Measurements from ENCODE around the gene EDC3.
"Not testable (repeated sequence)": the region's sequence is repeated elsewhere in the genome, so short reads cannot be mapped to it uniquely, and the experiment has no call there.

Gene EDC3, protein sequence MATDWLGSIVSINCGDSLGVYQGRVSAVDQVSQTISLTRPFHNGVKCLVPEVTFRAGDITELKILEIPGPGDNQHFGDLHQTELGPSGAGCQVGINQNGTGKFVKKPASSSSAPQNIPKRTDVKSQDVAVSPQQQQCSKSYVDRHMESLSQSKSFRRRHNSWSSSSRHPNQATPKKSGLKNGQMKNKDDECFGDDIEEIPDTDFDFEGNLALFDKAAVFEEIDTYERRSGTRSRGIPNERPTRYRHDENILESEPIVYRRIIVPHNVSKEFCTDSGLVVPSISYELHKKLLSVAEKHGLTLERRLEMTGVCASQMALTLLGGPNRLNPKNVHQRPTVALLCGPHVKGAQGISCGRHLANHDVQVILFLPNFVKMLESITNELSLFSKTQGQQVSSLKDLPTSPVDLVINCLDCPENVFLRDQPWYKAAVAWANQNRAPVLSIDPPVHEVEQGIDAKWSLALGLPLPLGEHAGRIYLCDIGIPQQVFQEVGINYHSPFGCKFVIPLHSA

DNA sequence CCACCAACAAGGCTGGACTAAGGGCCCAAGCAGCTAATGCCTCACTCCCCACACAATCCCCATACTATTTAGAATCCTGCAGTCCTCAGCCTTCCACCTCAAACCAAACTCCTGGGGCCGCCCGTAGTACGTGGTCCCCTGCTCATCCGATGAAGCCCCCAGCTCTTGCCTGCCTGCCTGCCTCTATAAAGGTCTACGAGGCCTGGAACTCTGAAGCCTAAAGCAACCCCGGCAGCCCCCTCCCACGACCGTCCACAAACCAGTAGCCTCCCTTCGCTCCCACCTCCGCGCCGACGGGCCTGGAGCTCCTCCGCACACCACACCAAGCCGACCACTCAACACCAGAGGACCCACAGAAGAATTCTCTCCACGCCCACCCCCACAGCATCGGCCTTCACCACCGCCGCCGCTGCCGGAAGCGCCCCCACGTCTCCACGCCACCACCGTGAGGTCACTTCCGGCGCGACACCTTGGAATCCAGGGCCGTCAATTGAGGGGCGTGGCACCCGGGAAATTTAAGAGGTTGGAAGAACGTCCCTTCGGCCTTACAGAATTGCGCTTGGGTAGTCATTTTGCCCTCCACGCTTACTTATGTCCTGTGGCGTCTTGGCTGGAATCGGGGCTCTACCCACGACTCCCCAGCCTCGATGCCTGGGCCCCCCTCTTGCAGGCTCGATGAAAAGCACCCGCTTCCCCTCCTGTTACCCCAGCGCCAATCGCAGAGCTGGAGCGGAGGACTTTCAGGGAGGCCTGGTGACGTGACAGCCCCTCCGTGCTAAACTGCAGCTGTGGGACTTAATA is at the start of gene EDC3:
EDC3 (minus strand) TSS at position 428 of the 801 bp plus-strand sequence. CDS start 20,900 bp downstream, outside the sequence.
- Mint-ChIP-seq H3K36me3 (peaks cover 5% of the 10 kb centered on the region), H3K4me1 (peaks cover 44% of the 10 kb centered on the region), H3K27me3 (no peaks in the 10 kb centered on the region), H3K27ac (peak within 1 kb of the TSS; percentile 97), H3K4me3 (peak within 1 kb of the TSS; percentile 100), H3K9me3 (no peaks in the 10 kb centered on the region)
- CTCF ChIA-PET: interaction anchor here (1.3 kb wide), 1 partner anchor 76 kb away, joined by 5 read pairs; no protein-coding TSS in a partner anchor
- DNase-seq: peak; percentile 93

DNA sequence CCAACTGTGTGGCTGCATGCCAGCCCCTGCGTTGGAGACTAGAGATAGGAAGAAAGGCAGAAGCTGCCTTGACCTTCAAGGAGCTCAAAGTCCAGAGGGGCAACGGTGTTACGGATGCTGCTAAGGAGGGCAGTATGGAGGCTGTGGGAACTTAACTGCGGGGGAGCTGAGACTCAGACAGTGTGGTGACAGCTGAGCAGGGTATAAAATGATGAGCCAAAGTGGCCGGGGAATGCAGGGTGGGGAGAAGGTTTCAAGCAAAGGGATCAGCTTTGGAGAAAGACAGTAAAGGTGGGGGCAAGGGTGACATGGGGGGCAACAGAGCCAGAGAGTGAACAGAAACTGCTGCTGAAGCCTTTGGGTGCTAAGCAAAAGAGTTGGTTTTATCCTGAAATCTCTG is 46.6 kb upstream of the EDC3 start:
- Mint-ChIP-seq H3K4me3 (no peak overlapping the region), H3K27ac (no peak overlapping the region), H3K4me1 (peaks cover 3% of the 10 kb centered on the region), H3K9me3 (peaks cover 12% of the 10 kb centered on the region), H3K36me3 (no peaks in the 10 kb centered on the region), H3K27me3 (peaks cover 22% of the 10 kb centered on the region)
- DNase-seq: no peak
- CTCF ChIA-PET: interaction anchor here (0.7 to 1.2 kb wide), 2 partner anchors 79 to 99 kb away, joined by 3 read pairs; no protein-coding TSS in a partner anchor

DNA sequence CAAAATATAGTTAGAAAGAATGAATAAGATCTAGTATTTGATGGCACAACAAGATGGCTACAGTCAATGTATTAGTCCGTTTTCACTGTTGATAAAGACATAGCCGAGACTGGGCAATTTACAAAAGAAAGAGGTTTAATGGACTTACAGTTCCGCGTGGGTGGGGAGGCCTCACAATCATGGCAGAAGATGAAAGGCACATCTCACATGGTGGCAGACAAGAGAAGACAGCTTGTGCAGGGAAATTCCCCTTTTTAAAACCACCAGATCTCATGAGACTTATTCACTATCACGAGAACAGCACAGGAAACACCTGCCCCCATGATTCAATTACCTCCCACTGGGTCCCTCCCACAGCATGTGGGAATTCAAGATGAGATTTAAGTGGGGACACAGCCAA is 42.4 kb upstream of the EDC3 start:
- DNase-seq, H3K36me3 Mint-ChIP-seq, H3K27ac Mint-ChIP-seq, H3K4me3 Mint-ChIP-seq, CTCF ChIA-PET, H3K4me1 Mint-ChIP-seq: not testable (repeated sequence)
- Mint-ChIP-seq H3K27me3 (peaks cover 44% of the 10 kb centered on the region), H3K9me3 (peaks cover 15% of the 10 kb centered on the region)

DNA sequence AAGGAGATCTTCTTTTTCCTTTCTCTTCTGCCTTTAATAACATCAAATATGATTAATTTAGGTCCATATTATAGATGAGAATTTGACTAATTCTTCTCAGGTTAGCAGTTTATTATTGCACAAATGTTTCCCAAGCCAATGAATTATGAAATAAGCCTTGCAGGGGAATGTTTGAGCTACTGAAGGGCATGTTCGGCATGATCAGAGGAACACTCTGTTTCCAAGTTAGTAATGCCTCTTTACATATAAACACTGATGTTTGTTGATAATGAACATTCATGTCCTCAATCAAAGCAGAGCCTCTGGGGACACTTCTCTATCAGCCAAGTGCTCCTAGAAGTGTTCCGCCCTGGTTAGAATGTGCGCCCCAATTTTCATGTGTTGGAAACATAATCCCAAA is 39.5 kb upstream of the EDC3 start:
- no peak overlapping the region for H3K4me3 Mint-ChIP-seq
- H3K9me3 Mint-ChIP-seq: peaks cover 10% of the 10 kb centered on the region
- CTCF ChIA-PET: no interaction called here
- H3K36me3 Mint-ChIP-seq: no peaks in the 10 kb centered on the region
- H3K27ac Mint-ChIP-seq: no peak overlapping the region
- DNase-seq: no peak
- peaks cover 3% of the 10 kb centered on the region for H3K4me1 Mint-ChIP-seq
- peaks cover 45% of the 10 kb centered on the region for H3K27me3 Mint-ChIP-seq

DNA sequence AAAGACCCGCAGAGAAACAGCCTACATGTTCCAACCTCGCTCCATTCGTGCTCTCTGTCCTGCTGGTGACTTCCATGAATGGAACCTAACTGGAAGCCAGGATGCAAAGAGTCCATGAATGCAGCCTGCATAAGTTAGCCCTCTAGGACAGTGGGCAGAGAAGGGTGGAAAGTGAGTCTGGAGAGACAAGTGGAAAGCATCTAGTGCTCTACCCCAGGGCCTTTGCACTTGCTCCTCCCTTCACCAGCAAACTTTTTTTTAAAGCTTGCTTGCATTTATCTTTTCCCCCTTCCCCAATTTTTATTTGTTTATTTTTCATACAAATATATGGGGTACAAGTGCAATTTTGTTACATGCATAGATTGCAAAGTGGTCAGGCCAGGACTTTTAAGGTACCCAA is 37.4 kb upstream of the EDC3 start:
- no peak for DNase-seq
- no peaks in the 10 kb centered on the region for H3K36me3 Mint-ChIP-seq
- H3K27me3 Mint-ChIP-seq: peaks cover 40% of the 10 kb centered on the region
- peaks cover 9% of the 10 kb centered on the region for H3K9me3 Mint-ChIP-seq
- no peak overlapping the region for H3K4me3 Mint-ChIP-seq
- CTCF ChIA-PET: no interaction called here
- H3K4me1 Mint-ChIP-seq: peaks cover 7% of the 10 kb centered on the region
- H3K27ac Mint-ChIP-seq: no peak overlapping the region

DNA sequence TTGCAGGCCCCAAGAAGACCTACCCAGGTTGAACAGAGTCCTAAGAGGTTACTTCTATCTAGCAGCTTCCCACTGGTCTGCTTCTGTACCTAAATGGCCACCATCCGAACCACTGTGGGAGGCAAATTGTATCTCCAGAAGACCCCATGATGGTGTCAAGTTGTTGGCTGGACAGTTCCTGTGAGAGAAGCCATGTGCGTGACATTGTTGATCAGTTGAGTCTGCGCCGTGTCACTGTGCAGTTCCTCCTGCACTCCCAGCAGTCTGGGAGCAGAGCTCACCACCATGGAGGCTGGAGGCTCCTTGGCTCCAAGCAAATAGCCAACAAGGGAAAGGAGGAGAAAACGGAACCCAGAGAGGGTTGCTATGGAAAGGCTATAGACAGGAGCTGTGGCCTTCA is 37.0 kb upstream of the EDC3 start:
- Mint-ChIP-seq H3K9me3 (peaks cover 5% of the 10 kb centered on the region), H3K4me3 (no peak overlapping the region), H3K27me3 (peaks cover 43% of the 10 kb centered on the region), H3K4me1 (peaks cover 7% of the 10 kb centered on the region), H3K27ac (no peak overlapping the region), H3K36me3 (no peaks in the 10 kb centered on the region)
- DNase-seq: no peak
- CTCF ChIA-PET: no interaction called here

DNA sequence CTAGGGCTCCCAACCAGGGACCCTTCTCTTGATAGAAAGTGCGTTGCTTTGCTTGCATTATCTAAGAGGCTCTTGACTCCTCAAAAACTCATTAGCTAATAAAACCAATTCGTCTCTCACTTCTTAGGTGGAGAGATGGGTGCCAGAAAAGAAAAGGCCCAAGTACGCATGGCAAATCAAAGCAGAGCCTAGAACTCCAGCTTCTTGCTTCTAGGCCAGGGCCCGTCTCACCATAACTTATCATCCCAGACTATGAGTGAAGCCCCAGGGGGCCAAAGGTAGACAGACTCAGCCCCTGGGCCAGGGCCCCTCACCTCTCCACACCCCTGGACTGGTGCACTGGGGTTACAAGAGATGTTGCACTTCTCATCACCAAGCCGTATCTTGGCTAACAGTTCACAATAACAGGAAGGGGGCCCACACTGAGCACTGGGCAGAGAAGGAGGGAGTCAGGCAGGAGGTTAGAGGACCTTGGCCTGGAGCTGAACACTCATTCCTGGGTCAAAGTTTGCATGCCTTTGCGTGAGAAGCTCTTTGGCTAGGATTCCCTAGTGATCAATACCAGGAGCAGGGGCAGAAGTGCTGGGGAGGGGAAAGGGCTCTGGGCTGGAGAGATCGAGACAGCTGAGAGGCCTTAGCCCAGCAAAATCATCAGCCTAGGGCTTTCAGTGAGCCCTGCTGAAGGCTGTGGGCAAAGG is 34.9 kb upstream of the EDC3 start:
- Mint-ChIP-seq H3K27me3 (peaks cover 42% of the 10 kb centered on the region), H3K27ac (no peak overlapping the region), H3K4me1 (peaks cover 21% of the 10 kb centered on the region), H3K4me3 (no peak overlapping the region), H3K36me3 (peaks cover 6% of the 10 kb centered on the region), H3K9me3 (no peaks in the 10 kb centered on the region)
- DNase-seq: no peak
- CTCF ChIA-PET: no interaction called here

DNA sequence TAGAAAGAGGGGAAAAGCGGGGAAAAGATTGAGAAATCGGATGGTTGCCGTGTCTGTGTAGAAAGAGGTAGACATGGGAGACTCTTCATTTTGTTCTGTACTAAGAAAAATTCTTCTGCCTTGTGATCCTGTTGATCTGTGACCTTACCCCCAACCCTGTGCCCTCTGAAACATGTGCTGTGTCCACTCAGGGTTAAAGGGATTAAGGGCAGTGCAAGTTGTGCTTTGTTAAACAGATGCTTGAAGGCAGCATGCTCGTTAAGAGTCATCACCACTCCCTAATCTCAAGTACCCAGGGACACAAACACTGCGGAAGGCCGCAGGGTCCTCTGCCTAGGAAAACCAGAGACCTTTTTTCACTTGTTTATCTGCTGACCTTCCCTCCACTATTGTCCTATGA is 33.5 kb upstream of the EDC3 start:
- H3K27ac Mint-ChIP-seq, DNase-seq, H3K9me3 Mint-ChIP-seq, H3K4me3 Mint-ChIP-seq, H3K36me3 Mint-ChIP-seq, CTCF ChIA-PET: not testable (repeated sequence)
- Mint-ChIP-seq H3K4me1 (peaks cover 28% of the 10 kb centered on the region), H3K27me3 (peaks cover 46% of the 10 kb centered on the region)

DNA sequence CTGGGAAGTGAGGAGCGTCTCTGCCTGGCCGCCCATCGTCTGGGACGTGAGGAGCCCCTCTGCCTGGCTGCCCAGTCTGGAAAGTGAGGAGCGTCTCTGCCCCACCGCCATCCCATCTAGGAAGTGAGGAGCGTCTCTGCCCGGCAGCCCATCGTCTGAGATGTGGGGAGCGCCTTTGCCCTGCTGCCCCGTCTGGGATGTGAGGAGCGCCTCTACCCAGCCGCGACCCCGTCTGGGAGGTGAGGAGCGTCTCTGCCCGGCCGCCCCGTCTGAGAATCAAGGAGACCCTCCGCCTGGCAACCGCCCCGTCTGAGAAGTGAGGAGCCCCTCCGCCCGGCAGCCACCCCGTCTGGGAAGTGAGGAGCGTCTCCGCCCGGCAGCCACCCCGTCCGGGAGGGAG is 32.9 kb upstream of the EDC3 start:
- H3K36me3 Mint-ChIP-seq, CTCF ChIA-PET, H3K4me3 Mint-ChIP-seq, H3K27ac Mint-ChIP-seq, H3K9me3 Mint-ChIP-seq, DNase-seq: not testable (repeated sequence)
- Mint-ChIP-seq H3K27me3 (peaks cover 49% of the 10 kb centered on the region), H3K4me1 (peaks cover 34% of the 10 kb centered on the region)

DNA sequence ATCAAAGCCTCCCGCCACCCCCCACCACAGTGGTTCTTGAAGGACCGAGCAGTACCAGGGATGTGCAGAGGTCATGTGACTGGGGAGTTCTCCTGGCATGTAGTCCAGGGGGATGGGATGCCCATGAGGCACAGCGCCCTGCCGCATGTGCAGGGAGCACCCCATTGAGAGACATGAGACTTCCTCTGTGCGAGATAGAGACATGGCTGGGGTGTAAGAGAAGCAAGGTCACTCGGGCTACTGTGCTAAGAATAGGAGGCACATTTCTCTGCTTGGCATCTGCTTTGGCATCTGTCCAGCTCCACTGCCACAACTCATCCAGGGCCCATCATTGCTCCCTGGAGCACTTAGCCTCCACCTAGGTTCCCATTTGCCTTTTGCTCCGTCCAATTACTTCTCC is 31.9 kb upstream of the EDC3 start:
- no peak for DNase-seq
- peaks cover 36% of the 10 kb centered on the region for H3K4me1 Mint-ChIP-seq
- peaks cover 6% of the 10 kb centered on the region for H3K36me3 Mint-ChIP-seq
- H3K9me3 Mint-ChIP-seq: no peaks in the 10 kb centered on the region
- H3K27me3 Mint-ChIP-seq: peaks cover 45% of the 10 kb centered on the region
- peak overlapping the region; percentile 38 for H3K4me3 Mint-ChIP-seq
- CTCF ChIA-PET: interaction anchor here (0.8 kb wide), 1 partner anchor 29 kb away, joined by 3 read pairs; no protein-coding TSS in a partner anchor
- no peak overlapping the region for H3K27ac Mint-ChIP-seq

DNA sequence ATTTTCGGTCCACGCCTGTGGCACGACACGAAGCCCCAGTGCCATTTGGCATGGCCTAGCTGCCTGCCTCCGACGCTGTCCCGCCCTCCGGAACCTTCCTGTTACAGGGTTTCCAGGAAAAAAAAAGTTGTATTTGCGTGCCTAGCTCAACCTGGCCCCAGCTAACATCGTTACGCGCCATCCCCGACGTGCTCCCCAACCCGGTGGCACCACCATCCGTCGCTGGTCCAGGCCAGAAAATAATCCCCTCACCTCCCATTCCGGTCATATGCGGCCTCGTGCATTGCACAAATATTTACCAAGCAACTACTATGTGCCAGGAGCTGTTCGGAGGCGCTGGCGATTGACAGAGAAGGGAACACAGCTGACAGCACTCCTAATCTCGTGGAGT is 30.9 kb upstream of the EDC3 start:
- H3K4me1 Mint-ChIP-seq: peaks cover 36% of the 10 kb centered on the region
- H3K36me3 Mint-ChIP-seq: peaks cover 6% of the 10 kb centered on the region
- CTCF ChIA-PET: no interaction called here
- H3K4me3 Mint-ChIP-seq: peak overlapping the region; percentile 78
- H3K27ac Mint-ChIP-seq: peak overlapping the region; percentile 89
- no peak for DNase-seq
- peaks cover 42% of the 10 kb centered on the region for H3K27me3 Mint-ChIP-seq
- H3K9me3 Mint-ChIP-seq: no peaks in the 10 kb centered on the region

DNA sequence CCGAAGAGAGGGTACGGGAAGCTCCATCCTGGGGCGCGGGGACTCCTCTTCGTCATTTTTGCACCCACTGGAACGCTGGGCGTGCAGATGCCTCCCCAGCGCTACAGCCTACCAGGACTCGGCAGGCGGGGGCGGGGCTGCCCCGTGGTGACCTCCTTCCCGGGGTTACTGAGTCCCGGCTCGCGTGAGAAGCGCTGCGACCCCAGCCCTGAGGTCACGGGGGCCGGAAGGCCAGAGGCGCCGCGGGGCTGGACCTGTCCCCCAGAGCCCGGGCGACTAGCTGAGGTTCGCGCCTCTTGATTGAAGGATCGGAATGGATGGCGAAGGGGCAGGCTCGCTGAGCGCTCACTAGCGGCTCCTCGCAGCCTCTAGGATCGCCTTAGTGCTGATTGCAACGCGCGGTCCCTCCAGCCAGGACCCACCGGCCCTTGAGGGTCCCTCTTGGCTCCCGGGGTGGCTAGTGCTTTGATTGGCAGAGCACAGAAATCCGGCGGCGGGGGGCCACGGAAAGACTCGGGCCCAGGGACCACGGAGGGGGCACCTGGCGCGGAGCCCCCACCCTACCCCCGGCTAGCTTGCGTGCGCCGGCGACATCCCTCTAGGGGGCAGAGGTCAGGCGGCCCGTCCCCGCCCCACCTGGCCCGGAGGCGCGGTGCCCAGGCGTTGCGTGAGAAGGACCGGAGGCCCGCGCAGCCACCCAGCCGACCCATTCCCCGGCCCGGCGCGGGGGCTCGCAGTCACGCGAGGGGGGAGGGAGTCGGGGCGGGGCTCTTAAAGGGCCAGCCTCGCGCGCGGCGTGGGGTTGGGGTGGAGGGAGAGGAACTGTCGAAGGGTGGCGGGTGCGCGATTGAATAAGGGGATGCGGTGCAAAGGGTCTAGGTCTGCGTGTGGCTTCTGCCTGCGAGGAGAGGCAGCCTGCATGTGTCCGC is 30.3 kb upstream of the EDC3 start:
- no peaks in the 10 kb centered on the region for H3K9me3 Mint-ChIP-seq
- peak; percentile 81 for DNase-seq
- peak overlapping the region; percentile 89 for H3K27ac Mint-ChIP-seq
- CTCF ChIA-PET: interaction anchor here (0.5 to 1.3 kb wide), 3 partner anchors 92 to 276 kb away, joined by 3 to 4 read pairs (median 3); no protein-coding TSS in a partner anchor
- peaks cover 36% of the 10 kb centered on the region for H3K27me3 Mint-ChIP-seq
- peaks cover 6% of the 10 kb centered on the region for H3K36me3 Mint-ChIP-seq
- peak overlapping the region; percentile 78 for H3K4me3 Mint-ChIP-seq
- peaks cover 36% of the 10 kb centered on the region for H3K4me1 Mint-ChIP-seq

DNA sequence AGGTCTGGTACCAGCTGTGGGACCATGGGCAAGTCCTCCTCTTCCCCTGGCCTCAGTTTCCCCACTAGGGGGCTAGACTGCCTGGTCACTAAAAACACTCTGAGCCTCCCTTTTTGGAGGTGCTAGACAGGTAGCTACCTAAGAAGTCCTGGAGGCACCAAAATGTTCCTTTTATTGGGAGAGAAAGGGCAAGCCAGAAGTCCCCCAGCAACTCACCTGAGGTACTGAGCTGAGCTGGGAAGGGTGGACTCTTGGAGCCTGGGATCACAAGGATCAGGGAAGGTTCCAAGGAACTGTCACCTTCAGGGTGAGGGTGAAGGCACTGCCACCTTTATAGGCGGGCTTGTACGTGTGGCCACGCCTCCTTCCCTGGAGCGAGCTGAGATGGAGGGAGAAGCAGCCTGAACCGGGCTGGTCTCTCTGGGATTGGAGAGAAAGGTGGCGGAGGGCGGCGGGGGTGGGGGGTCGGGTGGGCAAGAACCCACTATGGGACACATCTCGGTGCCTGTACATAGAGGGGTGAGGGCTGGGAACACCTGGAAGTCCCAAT is 29.5 kb upstream of the EDC3 start, which contains the start of gene CYP1A1:
CYP1A1 (minus strand) TSS at position 304 of the 550 bp plus-strand sequence. CDS start 2,431 bp downstream, outside the sequence.
- H3K9me3 Mint-ChIP-seq: no peaks in the 10 kb centered on the region
- peak within 1 kb of the TSS; percentile 58 for H3K27ac Mint-ChIP-seq
- CTCF ChIA-PET: interaction anchor here (1.1 to 1.9 kb wide), 4 partner anchors 10 to 176 kb away, joined by 3 to 4 read pairs (median 4); no protein-coding TSS in a partner anchor
- DNase-seq: peak; percentile 63
- H3K36me3 Mint-ChIP-seq: peaks cover 6% of the 10 kb centered on the region
- peaks cover 36% of the 10 kb centered on the region for H3K4me1 Mint-ChIP-seq
- H3K27me3 Mint-ChIP-seq: peaks cover 33% of the 10 kb centered on the region
- H3K4me3 Mint-ChIP-seq: peak within 1 kb of the TSS; percentile 78
